Nucleus accumbens (tissue), 56 donors: ENCODE data around the gene CCDC28B.
A peak's percentile ranks its signal among the peaks of the same experiment; 100 is the strongest.

Experiments used
- DNase-seq, 56 donors: peaks; one replicate each; lab custom pipeline; 2025; lab: John Stamatoyannopoulos, UW

CCDC28B gene

GRCh38 chr1:32220746-32221580 lies 20.6 kb downstream of the CCDC28B start:
- no peak for DNase-seq

GRCh38 chr1:32221581-32221979 lies 21.2 kb downstream of the CCDC28B start:
- DNase-seq = no peak

DNA sequence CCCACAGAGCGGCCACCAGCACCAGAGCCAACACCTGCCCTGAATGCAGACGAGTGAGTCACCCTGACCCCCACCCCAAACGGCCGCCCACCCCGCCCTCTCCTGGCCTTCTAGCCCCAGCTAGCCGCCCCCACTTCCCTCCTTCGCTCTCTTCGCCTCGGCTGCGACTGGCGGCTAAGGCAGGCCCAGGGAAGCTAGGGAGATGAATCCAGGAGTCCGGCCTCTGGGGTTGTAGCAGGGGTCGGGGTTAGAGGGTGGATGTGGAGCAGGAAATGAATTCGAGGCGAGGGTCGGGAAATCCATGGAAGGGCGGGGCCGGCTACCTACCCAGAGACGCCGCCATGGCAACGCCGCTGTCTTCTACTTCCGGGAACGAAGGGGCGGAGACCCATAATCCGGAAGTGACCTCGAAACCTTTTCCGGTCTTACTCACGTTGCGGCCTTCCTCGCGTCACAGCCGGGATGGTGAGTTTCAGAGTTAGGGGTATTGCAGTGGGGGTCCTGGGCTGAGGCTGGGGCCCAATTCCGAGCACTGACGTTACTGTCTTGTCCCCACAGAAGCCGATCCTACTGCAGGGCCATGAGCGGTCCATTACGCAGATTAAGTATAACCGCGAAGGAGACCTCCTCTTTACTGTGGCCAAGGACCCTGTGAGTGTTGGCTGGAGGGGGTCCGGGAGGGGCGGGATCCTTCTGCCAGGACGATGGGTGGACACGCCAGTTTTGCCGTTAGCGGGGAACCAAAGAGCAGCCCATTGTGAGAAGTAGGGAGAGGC lies 21.8 kb downstream of the CCDC28B start, which contains the start of the genes EIF3I and TMEM234:
Gene EIF3I (plus strand): TSS at position 428 of the 776 bp plus-strand sequence. CDS start 35 bp downstream, at position 463.
Gene TMEM234 (minus strand): TSS at position 374 of the 776 bp plus-strand sequence. CDS start 31 bp downstream, at position 343.
- DNase-seq = peak in 55 of 56 donors; percentile 47 to 96 (median 86)

DNA sequence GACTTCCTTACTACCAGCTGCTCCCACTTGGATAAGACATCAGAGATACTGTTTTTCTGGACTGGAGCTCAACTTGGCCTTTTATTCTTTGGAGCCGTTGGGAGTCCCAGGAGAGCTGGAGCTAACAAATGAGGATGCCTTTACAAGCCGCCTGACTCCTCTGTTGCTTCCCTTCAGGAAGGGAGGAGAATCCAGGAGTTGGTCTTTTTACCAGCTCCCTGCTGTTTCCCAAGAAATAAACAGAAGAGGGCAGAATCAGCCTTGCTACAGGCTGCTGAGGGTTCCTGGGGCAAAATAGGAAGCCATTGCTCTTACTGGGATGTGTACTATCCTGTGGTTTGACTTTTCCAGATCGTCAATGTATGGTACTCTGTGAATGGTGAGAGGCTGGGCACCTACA lies 23.3 kb downstream of the CCDC28B start:
- no peak for DNase-seq

- DNase-seq = no peak
These were observed 23.9 kb downstream of the CCDC28B start for GRCh38 chr1:32224285-32224684.

GRCh38 chr1:32228771-32229170 lies 28.4 kb downstream of the CCDC28B start:
- no peak for DNase-seq

DNA sequence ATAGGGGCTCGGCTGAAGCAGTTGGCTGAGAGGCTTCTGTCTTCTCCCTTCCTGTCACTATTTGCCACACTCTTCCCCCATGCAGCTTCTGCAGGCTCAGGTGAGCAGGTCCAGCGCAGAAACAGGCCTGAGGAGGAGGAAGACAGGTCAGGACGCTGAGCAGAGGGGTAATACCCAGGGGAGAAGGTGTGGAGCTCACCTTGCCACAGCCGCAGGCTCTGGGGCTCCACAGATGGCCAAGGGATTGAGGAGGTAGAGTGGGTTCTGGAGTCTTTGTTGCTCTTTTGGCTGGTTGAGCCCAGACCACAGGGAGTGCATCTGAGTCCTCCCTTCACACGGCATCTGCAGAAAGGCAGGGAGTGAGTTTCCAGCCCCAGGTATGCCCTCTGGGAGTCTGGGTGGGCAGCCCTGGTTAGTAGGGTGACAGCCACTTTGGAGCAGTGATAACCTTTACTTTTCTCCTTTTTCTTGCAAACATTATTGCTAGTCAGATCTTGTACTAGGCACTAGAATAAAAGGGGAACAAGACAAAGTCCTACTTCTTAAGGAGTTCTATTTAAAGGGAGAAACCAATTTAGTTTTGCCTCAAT lies 31.5 kb downstream of the CCDC28B start:
- no peak for DNase-seq

- DNase-seq = no peak
These were observed 32.3 kb downstream of the CCDC28B start for GRCh38 chr1:32232558-32233304.

DNA sequence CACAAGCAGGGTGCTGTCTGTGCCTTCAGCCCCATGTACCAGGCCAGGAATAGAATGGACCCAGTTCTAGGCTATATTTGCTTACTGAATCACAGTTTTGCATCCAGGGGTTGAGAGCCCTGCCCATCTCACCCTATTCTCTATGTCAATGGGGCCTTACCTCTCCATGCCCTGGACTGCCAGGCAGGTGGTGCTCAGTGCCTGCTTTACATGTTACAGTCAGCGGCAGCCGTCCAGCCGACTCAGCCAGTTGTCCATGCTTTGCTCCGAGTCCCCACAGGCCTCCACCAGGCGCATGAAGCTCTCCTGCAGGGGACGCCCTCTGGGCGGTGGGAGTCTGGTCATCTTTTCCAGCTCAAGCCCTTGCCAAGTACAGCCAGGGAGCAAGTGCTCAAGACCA lies 34.4 kb downstream of the CCDC28B start:
- DNase-seq = no peak

- peak in 7 of 56 donors; percentile 6 to 36 (median 10) for DNase-seq
These were observed 38.9 kb downstream of the CCDC28B start for GRCh38 chr1:32239337-32239736.

GRCh38 chr1:32239790-32240139 lies 39.4 kb downstream of the CCDC28B start:
- peak in 2 of 56 donors; percentile 18 to 34 for DNase-seq

- DNase-seq = peak in 49 of 56 donors; percentile 10 to 80 (median 51)
These were observed 40.0 kb downstream of the CCDC28B start for GRCh38 chr1:32240140-32240951.

DNA sequence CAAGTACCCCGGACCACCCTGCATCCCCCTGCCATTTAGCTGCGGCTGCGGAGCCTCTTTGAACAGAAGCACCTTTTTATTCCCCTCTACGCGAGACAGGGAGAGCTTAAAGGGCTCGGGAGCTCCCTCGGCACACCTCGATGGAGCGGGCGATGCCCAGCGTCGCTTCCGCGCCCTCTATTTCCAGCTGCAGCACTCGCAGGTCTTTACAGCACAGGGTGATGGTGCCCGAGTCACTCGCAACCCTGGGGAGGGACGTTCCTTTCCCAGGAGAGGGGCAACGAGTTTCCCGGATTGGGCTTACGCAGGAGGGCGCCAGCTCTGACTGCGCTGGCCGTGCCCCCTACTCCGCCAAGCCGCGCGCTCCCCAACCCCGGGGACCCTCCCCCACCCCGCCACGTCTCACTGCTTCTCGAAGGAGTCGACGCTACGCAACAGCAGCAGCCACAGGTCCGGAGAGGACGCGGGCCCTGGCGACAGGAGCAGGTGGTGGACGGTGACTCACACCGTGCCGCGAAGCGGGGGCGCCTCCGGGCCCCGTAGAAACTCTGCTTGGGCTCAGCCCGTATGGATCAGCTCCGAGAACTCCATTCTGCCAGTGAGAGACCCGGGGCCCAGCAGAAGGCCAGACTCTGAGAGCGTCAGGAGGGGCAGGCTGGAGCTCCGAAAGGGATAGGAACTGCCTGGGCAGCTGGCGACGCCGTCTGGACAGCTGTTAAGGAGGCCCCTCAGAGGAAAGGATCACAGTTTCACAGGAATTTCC lies 40.8 kb downstream of the CCDC28B start:
- DNase-seq = peak in 47 of 56 donors; percentile 11 to 73 (median 40)

- peak in 43 of 56 donors; percentile 2 to 68 (median 33) for DNase-seq
These were observed 42.0 kb downstream of the CCDC28B start for GRCh38 chr1:32242341-32242851.

- DNase-seq = no peak
These were observed 46.5 kb downstream of the CCDC28B start, which contains the start of gene FAM167B for GRCh38 chr1:32246888-32247273. FAM167B (plus strand) TSS chr1:32247222; CDS start chr1:32247422, 200 bp downstream.

GRCh38 chr1:32247452-32247851 lies 47.1 kb downstream of the CCDC28B start:
- no peak for DNase-seq

- DNase-seq = peak in 14 of 56 donors; percentile 3 to 47 (median 8)
These were observed 47.8 kb downstream of the CCDC28B start for GRCh38 chr1:32247983-32248889.
